Renal pelvis (tissue), 4 donors: ENCODE results near the gene UBA7. TPM values are rescaled to one million over a fixed set of nuclear protein-coding genes. Genes with fewer than 3 reads are reported as not detected.

ENCODE experiments used
- DNase-seq: peaks from one replicate; pipeline ENCODE4 v3.0.0-alpha.2; 2013
- polyA plus RNA-seq, 3 donors: library from polyadenylated mRNA; unstranded; fragments of 120-200 nt; gene quantifications; one replicate each; pipeline ENCODE4 v1.2.1, GENCODE V29; 2013; ENCODE audit not compliant: insufficient read length in 3 of 3

UBA7 gene
- polyA plus RNA-seq, 3 donors: 34.4 to 43.1 (median 36.8) TPM

GRCh38 chr3:49807431-49808114, 6.2 kb downstream of the UBA7 start:
- peak; percentile 71 for DNase-seq

GRCh38 chr3:49806850-49807249, 6.9 kb downstream of the UBA7 start:
- DNase-seq: no peak

- peak; percentile 88 for DNase-seq
These were observed 7.7 kb downstream of the UBA7 start for GRCh38 chr3:49805897-49806701.

GRCh38 chr3:49805367-49805782, 8.4 kb downstream of the UBA7 start:
- peak; percentile 84 for DNase-seq

- DNase-seq: no peak
These were observed 9.4 kb downstream of the UBA7 start for GRCh38 chr3:49804141-49805041.

GRCh38 chr3:49803465-49804140, 10.2 kb downstream of the UBA7 start:
- peak; percentile 71 for DNase-seq

GRCh38 chr3:49802719-49803464, 10.9 kb downstream of the UBA7 start, which contains the start of gene INKA1:
Gene INKA1, plus strand, starts transcription at chr3:49803261. Its CDS starts 132 bp downstream, at chr3:49803393.
- peak; percentile 86 for DNase-seq

GRCh38 chr3:49801160-49801559, 12.6 kb downstream of the UBA7 start:
- DNase-seq: no peak

- no peak for DNase-seq
These were observed 14.0 kb downstream of the UBA7 start, which contains the start of gene CDHR4 for GRCh38 chr3:49799761-49800160. Gene CDHR4, minus strand, starts transcription at chr3:49799873. Its CDS starts 61 bp downstream, at chr3:49799812.

- no peak for DNase-seq
These were observed 14.6 kb downstream of the UBA7 start for GRCh38 chr3:49799105-49799504.

GRCh38 chr3:49794926-49795905, 18.5 kb downstream of the UBA7 start:
- no peak for DNase-seq

- no peak for DNase-seq
These were observed 19.3 kb downstream of the UBA7 start for GRCh38 chr3:49794431-49794830.

GRCh38 chr3:49793486-49794085, 20.2 kb downstream of the UBA7 start:
- DNase-seq: no peak

- no peak for DNase-seq
These were observed 21.2 kb downstream of the UBA7 start for GRCh38 chr3:49792371-49793150.

- no peak for DNase-seq
These were observed 22.2 kb downstream of the UBA7 start for GRCh38 chr3:49791571-49791970.

GRCh38 chr3:49790626-49791411, 22.9 kb downstream of the UBA7 start:
- no peak for DNase-seq

GRCh38 chr3:49788056-49788455, 25.7 kb downstream of the UBA7 start:
- no peak for DNase-seq
